Measurements from ENCODE around the gene NOL11. TPM values are rescaled to one million over a fixed set of nuclear protein-coding genes. Genes with fewer than 3 reads are reported as not detected.

The NOL11 gene
- total RNA-seq (2014; rRNA removed; shearing (Covaris generic)) (49.4 and 65.5 TPM in 2 replicates), total RNA-seq (2022) (61.5 and 64.9 TPM in 2 replicates), Bru-seq, nascent RNA (percentile 91 among the genes with signal in this experiment), BruChase-seq, experiment 1, labeled RNA remaining after a 6-hour chase (percentile 83 among the genes with signal in this experiment), BruChase-seq, experiment 2, labeled RNA remaining after a 2-hour chase (percentile 95 among the genes with signal in this experiment)
- long read RNA-seq, transcript NOL11-201 (18 exons, 2,947 nt): major isoform, 140 of 167 reads
- long read RNA-seq, partial matches to known transcripts: 9 of 167 reads
- long read RNA-seq, other reads (novel, unspliced or antisense): 18 of 167 reads

GRCh38 chr17:67717624-67718324, at the start of gene NOL11:
TSS of gene NOL11 (plus strand) at chr17:67717936. CDS start at chr17:67717948, 12 bp downstream.
- intact Hi-C loops (cut with micrococcal nuclease; ENCODE audit: unreplicated experiment): loop anchor here (2.0 to 5.0 kb wide), 2 partner anchors 107 to 320 kb away; partner anchors contain the start of genes BPTF and KPNA2
- BruUV-seq (replicated peaks): no TSS peak

GRCh38 chr17:67671493-67671892, 46.2 kb upstream of the NOL11 start:
- no peak for DNase-seq (ENCODE audit: low spot score)
- Histone ChIP-seq H3K9me3 (ENCODE audit: low read length) (no peaks in the 10 kb centered on the region; the same call in 1 of the 2 replicates), H4K20me1 (ENCODE audit: insufficient read depth, low read length) (no peaks in the 10 kb centered on the region), H3K79me2 (ENCODE audit: insufficient read depth, low read depth, low read length) (no peaks in the 10 kb centered on the region), H3K4me1 (ENCODE audit: insufficient read depth, low read length, poor library complexity, severe bottlenecking) (no peaks in the 10 kb centered on the region), H3K4me3 (ENCODE audit: low read depth, low read length, poor library complexity, severe bottlenecking) (no peak overlapping the region), H3K4me2 (ENCODE audit: low read length) (no peak overlapping the region), H2AFZ (ENCODE audit: low read length) (no peak overlapping the region), H3K36me3 (ENCODE audit: insufficient read depth, low read length) (no peaks in the 10 kb centered on the region), H3K27ac (ENCODE audit: low read depth, low read length, poor library complexity, severe bottlenecking) (no peak overlapping the region), H3K9me2 (ENCODE audit: insufficient read depth, low read length) (no peaks in the 10 kb centered on the region)
- CTCF ChIA-PET (ENCODE audit: unreplicated experiment): no interaction called here
- POLR2A ChIA-PET: interaction anchor here (1.1 kb wide), 1 partner anchor 24 kb away, joined by 6 read pairs; no protein-coding TSS in a partner anchor
- BruUV-seq (replicated peaks): no TSS peak
- intact Hi-C loops (cut with micrococcal nuclease; ENCODE audit: unreplicated experiment): no loop called here
- TF ChIP-seq EZH2phosphoT487 (IDR thresholded peaks at IDR 0.05; ENCODE audit: borderline replicate concordance, low read depth, low read length): no peak
- no peak for TF ChIP-seq CTCF (conservative IDR thresholded peaks at IDR 0.05; ENCODE audit: low read length)

More at GRCh38 chr17:67717624-67718324, at the start of gene NOL11:
- H3K79me2 ChIP-seq (ENCODE audit: insufficient read depth, low read depth, low read length): peaks cover 48% of the 10 kb centered on the region
- H3K27ac ChIP-seq (ENCODE audit: low read depth, low read length, poor library complexity, severe bottlenecking): peak within 1 kb of the TSS; percentile 78
- CTCF ChIA-PET (ENCODE audit: unreplicated experiment): interaction anchor here (0.6 kb wide), 1 partner anchor 381 kb away, joined by 3 read pairs; no protein-coding TSS in a partner anchor
- POLR2A ChIA-PET: interaction anchor here (0.7 to 1.7 kb wide), 7 partner anchors 8 to 152 kb away, joined by 3 to 6 read pairs (median 3); no protein-coding TSS in a partner anchor
- peaks cover 27% of the 10 kb centered on the region for H3K4me1 ChIP-seq (ENCODE audit: insufficient read depth, low read length, poor library complexity, severe bottlenecking)
- peak; percentile 91 for TF ChIP-seq CTCF (conservative IDR thresholded peaks at IDR 0.05; ENCODE audit: low read length)
- TF ChIP-seq EZH2phosphoT487 (IDR thresholded peaks at IDR 0.05; ENCODE audit: borderline replicate concordance, low read depth, low read length): no peak
- no peaks in the 10 kb centered on the region for H3K9me2 ChIP-seq (ENCODE audit: insufficient read depth, low read length)
- H3K4me3 ChIP-seq (ENCODE audit: low read depth, low read length, poor library complexity, severe bottlenecking): peak within 1 kb of the TSS; percentile 84
- H4K20me1 ChIP-seq (ENCODE audit: insufficient read depth, low read length): no peaks in the 10 kb centered on the region
- H3K4me2 ChIP-seq (ENCODE audit: low read length): peak within 1 kb of the TSS; percentile 83
- H2AFZ ChIP-seq (ENCODE audit: low read length): peak within 1 kb of the TSS; percentile 77; the same call in 1 of the 2 replicates
- peaks cover 31% of the 10 kb centered on the region for H3K36me3 ChIP-seq (ENCODE audit: insufficient read depth, low read length)
- H3K9me3 ChIP-seq (ENCODE audit: low read length): no peaks in the 10 kb centered on the region; the same call in 1 of the 2 replicates
- DNase-seq (ENCODE audit: low spot score): peak; percentile 99
